OCI-LY7 (cell line): Measurements from ENCODE around the gene PRR23B.

Experiments
- CTCF ChIP-seq: fragments of 200-600 bp; sonication (generic); conservative IDR thresholded peaks from 2 replicates; pipeline ENCODE4 v1.5.1; 2014; ENCODE audit warnings: mild to moderate bottlenecking, antibody characterized with exemption, low read length, moderate library complexity, mixed read lengths
- EZH2phosphoT487 ChIP-seq: fragments of 200-600 bp; sonication (generic); IDR thresholded peaks from 2 replicates; pipeline ENCODE4 v1.6.1; 2018; ENCODE audit warnings: low read depth, borderline replicate concordance, mild to moderate bottlenecking, mixed run types, antibody characterized with exemption, low read length, moderate library complexity, mixed read lengths

- TF ChIP-seq CTCF: no peak
- no peak for TF ChIP-seq EZH2phosphoT487
Measured at GRCh38 chr3:139005356-139005993, 15.3 kb downstream of the PRR23B start.
